GM23338 (cell line): ENCODE measurements around the gene MACF1. TPM values are rescaled to one million over a fixed set of nuclear protein-coding genes. Genes with fewer than 3 reads are reported as not detected.

Source experiments
- ATAC-seq: fragments of 200-7000 bp; cut with Tn5 transposase; 3 replicates; pipeline ENCODE4 v1.9.1; 2020
- DNase-seq: peaks from one replicate; pipeline ENCODE4 v3.0.0-alpha.2; 2015; ENCODE audit warnings: low spot score
- H2AFZ ChIP-seq: fragments of 200-600 bp; sonication (generic); 2 replicates; pipeline ENCODE4 v1.8.0; 2016; ENCODE audit warnings: antibody characterized with exemption, mild to moderate bottlenecking, moderate library complexity
- H3F3A ChIP-seq: fragments of 200-600 bp; sonication (generic); replicated peaks from 2 replicates; pipeline ENCODE4 v1.8.0; 2017; ENCODE audit warnings: antibody characterized with exemption, mixed run types, low read depth
- H3K27ac ChIP-seq: fragments of 200-600 bp; sonication (generic); 2 replicates; pipeline ENCODE4 v1.6.1; 2016; ENCODE audit warnings: low read depth
- H3K27me3 ChIP-seq: fragments of 200-600 bp; sonication (generic); 2 replicates; pipeline ENCODE4 v1.8.0; 2016; ENCODE audit warnings: mild to moderate bottlenecking, mixed run types, moderate library complexity; ENCODE audit not compliant: insufficient read depth
- H3K36me3 ChIP-seq: fragments of 200-600 bp; sonication (generic); 2 replicates; pipeline ENCODE4 v1.8.0; 2016; ENCODE audit warnings: mild to moderate bottlenecking; ENCODE audit not compliant: insufficient read depth
- H3K4me1 ChIP-seq: fragments of 200-600 bp; sonication (generic); 2 replicates; pipeline ENCODE4 v1.8.0; 2016; ENCODE audit warnings: mild to moderate bottlenecking, moderate library complexity; ENCODE audit not compliant: insufficient read depth
- H3K4me2 ChIP-seq: fragments of 200-600 bp; sonication (generic); 2 replicates; pipeline ENCODE4 v1.7.1; 2017; ENCODE audit warnings: mixed run types
- H3K4me3 ChIP-seq: fragments of 200-600 bp; sonication (generic); 2 replicates; pipeline ENCODE4 v1.6.1; 2016; ENCODE audit warnings: mixed run types
- H3K79me2 ChIP-seq: fragments of 200-600 bp; sonication (generic); replicated peaks from 2 replicates; pipeline ENCODE4 v1.8.0; 2017; ENCODE audit warnings: mild to moderate bottlenecking; ENCODE audit not compliant: insufficient read depth
- H3K9me2 ChIP-seq: fragments of 200-600 bp; sonication (generic); 2 replicates; pipeline ENCODE4 v1.8.0; 2017; ENCODE audit not compliant: insufficient read depth
- H4K20me1 ChIP-seq: fragments of 200-600 bp; sonication (generic); replicated peaks from 2 replicates; pipeline ENCODE4 v1.8.0; 2017; ENCODE audit warnings: mild to moderate bottlenecking; ENCODE audit not compliant: insufficient read depth
- H3K27ac Mint-ChIP-seq: 2 replicates; pipeline ENCODE4 v1.8.0; 2020; ENCODE audit warnings: inconsistent platforms, mild to moderate bottlenecking, moderate library complexity, mixed read lengths
- H3K27me3 Mint-ChIP-seq: 3 replicates; pipeline ENCODE4 v1.8.0; 2022; ENCODE audit warnings: low read depth, mild to moderate bottlenecking, moderate library complexity, mixed read lengths, inconsistent platforms; ENCODE audit not compliant: insufficient read depth, poor library complexity
- H3K36me3 Mint-ChIP-seq: 3 replicates; pipeline ENCODE4 v1.8.0; 2021; ENCODE audit warnings: low read depth, mild to moderate bottlenecking, inconsistent platforms, moderate library complexity, mixed read lengths
- H3K4me1 Mint-ChIP-seq: 3 replicates; pipeline ENCODE4 v1.8.0; 2020; ENCODE audit warnings: mild to moderate bottlenecking, inconsistent platforms, mixed read lengths
- H3K4me3 Mint-ChIP-seq: 3 replicates; pipeline ENCODE4 v1.8.0; 2021; ENCODE audit warnings: moderate library complexity, mild to moderate bottlenecking, inconsistent platforms, mixed read lengths
- H3K9me3 Mint-ChIP-seq: 3 replicates; pipeline ENCODE4 v1.8.0; 2020; ENCODE audit warnings: moderate library complexity, mild to moderate bottlenecking, inconsistent platforms, mixed read lengths
- EZH2phosphoT487 ChIP-seq: fragments of 200-600 bp; sonication (generic); IDR thresholded peaks from one replicate; pipeline ENCODE4 v1.8.1; 2018; ENCODE audit warnings: antibody characterized with exemption; ENCODE audit not compliant: unreplicated experiment
- NANOG ChIP-seq: IDR thresholded peaks from 2 replicates; pipeline ENCODE4 v1.6.1; 2016; ENCODE audit warnings: antibody characterized with exemption, borderline replicate concordance
- STAT1 ChIP-seq: IDR thresholded peaks from one replicate; pipeline ENCODE4 v1.6.1; 2016; ENCODE audit warnings: antibody characterized with exemption; ENCODE audit not compliant: unreplicated experiment
- ZNF331 ChIP-seq: fragments of 250-450 bp; sonication (Bioruptor Pico); IDR thresholded peaks from 2 replicates; pipeline ENCODE4 v1.5.0; 2020; ENCODE audit warnings: low read depth, mild to moderate bottlenecking, moderate library complexity
- polyA plus RNA-seq: library from polyadenylated mRNA; unstranded; fragments of >200 nt; fragmentation: Nextera tagmentation; extraction: Ambion mirVana; gene quantifications from 2 replicates; pipeline ENCODE4 v1.2.1, GENCODE V29; 2016
- total RNA-seq: library from RNA; depleted of rRNA; stranded (reverse); fragments of >200 nt; shearing (Covaris generic); gene quantifications from 2 replicates; pipeline ENCODE4 v1.2.3, GENCODE V29; 2014
- TF ChIP-seq, protein P1 (sequence below): fragments of 250-450 bp; sonication (Bioruptor Pico); IDR thresholded peaks from 2 replicates; pipeline ENCODE4 v1.5.0; 2020; ENCODE audit warnings: mild to moderate bottlenecking, moderate library complexity

MACF1 gene
- total and polyA plus RNA-seq, 2 experiments from 2014 or later, result 104 to 399 TPM

DNA sequence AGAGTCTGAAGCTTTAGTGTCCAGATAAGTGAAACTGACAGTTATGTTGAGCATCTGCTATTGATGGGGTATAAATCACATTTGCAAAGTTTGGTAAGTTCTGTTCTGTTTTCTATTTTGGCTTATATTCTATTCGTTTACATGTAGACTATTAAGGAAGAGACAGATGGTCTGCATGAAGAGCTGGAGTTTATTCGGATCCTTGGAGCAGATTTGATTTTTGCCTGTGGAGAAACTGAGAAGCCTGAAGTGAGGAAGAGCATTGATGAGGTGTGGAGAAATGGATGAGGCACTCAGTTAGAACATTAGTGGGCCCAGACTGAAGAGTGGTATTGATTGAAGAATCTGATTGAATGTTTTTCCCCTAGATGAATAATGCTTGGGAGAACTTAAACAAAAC, 236.4 kb downstream of the MACF1 start:
- Histone ChIP-seq H3K9me2 (no peaks in the 10 kb centered on the region), H3F3A (no peaks in the 10 kb centered on the region), H3K4me1 (no peaks in the 10 kb centered on the region), H3K4me3 (no peak overlapping the region), H2AFZ (no peak overlapping the region), H3K36me3 (peaks cover 100% of the 10 kb centered on the region), H3K79me2 (no peaks in the 10 kb centered on the region), H3K27me3 (no peaks in the 10 kb centered on the region), H4K20me1 (peaks cover 27% of the 10 kb centered on the region), H3K4me2 (no peak overlapping the region), H3K27ac (no peak overlapping the region)
- ATAC-seq, result no peak
- no peak for DNase-seq
- Mint-ChIP-seq H3K9me3 (no peaks in the 10 kb centered on the region), H3K4me3 (no peak overlapping the region), H3K27ac (no peak overlapping the region), H3K4me1 (no peaks in the 10 kb centered on the region), H3K27me3 (no peaks in the 10 kb centered on the region), H3K36me3 (peaks cover 84% of the 10 kb centered on the region)
- TF ChIP-seq NANOG (no peak), STAT1 (no peak), ZNF331 (CRISPR knock-in tag) (no peak), EZH2phosphoT487 (no peak)
- TF ChIP-seq, protein P1, sequence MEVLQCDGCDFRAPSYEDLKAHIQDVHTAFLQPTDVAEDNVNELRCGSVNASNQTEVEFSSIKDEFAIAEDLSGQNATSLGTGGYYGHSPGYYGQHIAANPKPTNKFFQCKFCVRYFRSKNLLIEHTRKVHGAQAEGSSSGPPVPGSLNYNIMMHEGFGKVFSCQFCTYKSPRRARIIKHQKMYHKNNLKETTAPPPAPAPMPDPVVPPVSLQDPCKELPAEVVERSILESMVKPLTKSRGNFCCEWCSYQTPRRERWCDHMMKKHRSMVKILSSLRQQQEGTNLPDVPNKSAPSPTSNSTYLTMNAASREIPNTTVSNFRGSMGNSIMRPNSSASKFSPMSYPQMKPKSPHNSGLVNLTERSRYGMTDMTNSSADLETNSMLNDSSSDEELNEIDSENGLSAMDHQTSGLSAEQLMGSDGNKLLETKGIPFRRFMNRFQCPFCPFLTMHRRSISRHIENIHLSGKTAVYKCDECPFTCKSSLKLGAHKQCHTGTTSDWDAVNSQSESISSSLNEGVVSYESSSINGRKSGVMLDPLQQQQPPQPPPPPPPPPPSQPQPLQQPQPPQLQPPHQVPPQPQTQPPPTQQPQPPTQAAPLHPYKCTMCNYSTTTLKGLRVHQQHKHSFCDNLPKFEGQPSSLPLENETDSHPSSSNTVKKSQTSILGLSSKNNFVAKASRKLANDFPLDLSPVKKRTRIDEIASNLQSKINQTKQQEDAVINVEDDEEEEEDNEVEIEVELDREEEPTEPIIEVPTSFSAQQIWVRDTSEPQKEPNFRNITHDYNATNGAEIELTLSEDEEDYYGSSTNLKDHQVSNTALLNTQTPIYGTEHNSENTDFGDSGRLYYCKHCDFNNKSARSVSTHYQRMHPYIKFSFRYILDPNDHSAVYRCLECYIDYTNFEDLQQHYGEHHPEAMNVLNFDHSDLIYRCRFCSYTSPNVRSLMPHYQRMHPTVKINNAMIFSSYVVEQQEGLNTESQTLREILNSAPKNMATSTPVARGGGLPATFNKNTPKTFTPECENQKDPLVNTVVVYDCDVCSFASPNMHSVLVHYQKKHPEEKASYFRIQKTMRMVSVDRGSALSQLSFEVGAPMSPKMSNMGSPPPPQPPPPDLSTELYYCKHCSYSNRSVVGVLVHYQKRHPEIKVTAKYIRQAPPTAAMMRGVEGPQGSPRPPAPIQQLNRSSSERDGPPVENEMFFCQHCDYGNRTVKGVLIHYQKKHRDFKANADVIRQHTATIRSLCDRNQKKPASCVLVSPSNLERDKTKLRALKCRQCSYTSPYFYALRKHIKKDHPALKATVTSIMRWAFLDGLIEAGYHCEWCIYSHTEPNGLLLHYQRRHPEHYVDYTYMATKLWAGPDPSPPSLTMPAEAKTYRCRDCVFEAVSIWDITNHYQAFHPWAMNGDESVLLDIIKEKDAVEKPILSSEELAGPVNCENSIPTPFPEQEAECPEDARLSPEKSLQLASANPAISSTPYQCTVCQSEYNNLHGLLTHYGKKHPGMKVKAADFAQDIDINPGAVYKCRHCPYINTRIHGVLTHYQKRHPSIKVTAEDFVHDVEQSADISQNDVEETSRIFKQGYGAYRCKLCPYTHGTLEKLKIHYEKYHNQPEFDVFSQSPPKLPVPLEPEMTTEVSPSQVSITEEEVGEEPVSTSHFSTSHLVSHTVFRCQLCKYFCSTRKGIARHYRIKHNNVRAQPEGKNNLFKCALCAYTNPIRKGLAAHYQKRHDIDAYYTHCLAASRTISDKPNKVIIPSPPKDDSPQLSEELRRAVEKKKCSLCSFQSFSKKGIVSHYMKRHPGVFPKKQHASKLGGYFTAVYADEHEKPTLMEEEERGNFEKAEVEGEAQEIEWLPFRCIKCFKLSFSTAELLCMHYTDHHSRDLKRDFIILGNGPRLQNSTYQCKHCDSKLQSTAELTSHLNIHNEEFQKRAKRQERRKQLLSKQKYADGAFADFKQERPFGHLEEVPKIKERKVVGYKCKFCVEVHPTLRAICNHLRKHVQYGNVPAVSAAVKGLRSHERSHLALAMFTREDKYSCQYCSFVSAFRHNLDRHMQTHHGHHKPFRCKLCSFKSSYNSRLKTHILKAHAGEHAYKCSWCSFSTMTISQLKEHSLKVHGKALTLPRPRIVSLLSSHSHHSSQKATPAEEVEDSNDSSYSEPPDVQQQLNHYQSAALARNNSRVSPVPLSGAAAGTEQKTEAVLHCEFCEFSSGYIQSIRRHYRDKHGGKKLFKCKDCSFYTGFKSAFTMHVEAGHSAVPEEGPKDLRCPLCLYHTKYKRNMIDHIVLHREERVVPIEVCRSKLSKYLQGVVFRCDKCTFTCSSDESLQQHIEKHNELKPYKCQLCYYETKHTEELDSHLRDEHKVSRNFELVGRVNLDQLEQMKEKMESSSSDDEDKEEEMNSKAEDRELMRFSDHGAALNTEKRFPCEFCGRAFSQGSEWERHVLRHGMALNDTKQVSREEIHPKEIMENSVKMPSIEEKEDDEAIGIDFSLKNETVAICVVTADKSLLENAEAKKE (CRISPR knock-in tag), result no peak

DNA sequence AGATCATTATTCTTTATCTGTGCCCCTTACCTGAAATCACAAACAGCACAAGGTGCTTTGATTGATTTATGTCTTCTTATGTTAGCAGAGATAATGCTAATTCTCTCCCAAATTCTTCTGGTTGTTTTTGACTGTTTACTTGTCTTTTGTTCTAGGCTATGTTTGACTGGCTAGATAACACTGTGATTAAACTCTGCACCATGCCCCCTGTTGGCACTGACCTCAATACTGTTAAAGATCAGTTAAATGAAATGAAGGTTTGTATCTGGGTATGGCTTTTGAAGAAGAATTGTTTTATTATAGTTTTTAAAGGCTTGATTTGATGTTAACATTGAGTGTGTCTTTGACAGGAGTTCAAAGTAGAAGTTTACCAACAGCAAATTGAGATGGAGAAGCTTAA, 237.3 kb downstream of the MACF1 start:
- H3K4me3 Mint-ChIP-seq, result no peak overlapping the region
- TF ChIP-seq NANOG, result no peak
- TF ChIP-seq, protein P1 (CRISPR knock-in tag), result no peak

More for the DNA sequence above, 237.3 kb downstream of the MACF1 start:
- Mint-ChIP-seq H3K36me3 (peaks cover 82% of the 10 kb centered on the region), H3K27ac (no peak overlapping the region), H3K27me3 (no peaks in the 10 kb centered on the region), H3K4me1 (no peaks in the 10 kb centered on the region), H3K9me3 (no peaks in the 10 kb centered on the region)
- ATAC-seq, result no peak
- Histone ChIP-seq H4K20me1 (peaks cover 25% of the 10 kb centered on the region), H3F3A (no peaks in the 10 kb centered on the region; the same call in 1 of the 2 replicates), H3K79me2 (no peaks in the 10 kb centered on the region), H3K4me3 (no peak overlapping the region), H3K27ac (no peak overlapping the region), H2AFZ (no peak overlapping the region), H3K4me2 (no peak overlapping the region), H3K36me3 (peaks cover 99% of the 10 kb centered on the region), H3K9me2 (no peaks in the 10 kb centered on the region), H3K27me3 (no peaks in the 10 kb centered on the region), H3K4me1 (no peaks in the 10 kb centered on the region)
- no peak for DNase-seq
